ENCODE results near the gene ABCC5. TPM values are rescaled to one million over a fixed set of nuclear protein-coding genes. Genes with fewer than 3 reads are reported as not detected.

ABCC5 gene
- total RNA-seq, 1 experiment from 2014 or later, result 37.6 TPM

DNA sequence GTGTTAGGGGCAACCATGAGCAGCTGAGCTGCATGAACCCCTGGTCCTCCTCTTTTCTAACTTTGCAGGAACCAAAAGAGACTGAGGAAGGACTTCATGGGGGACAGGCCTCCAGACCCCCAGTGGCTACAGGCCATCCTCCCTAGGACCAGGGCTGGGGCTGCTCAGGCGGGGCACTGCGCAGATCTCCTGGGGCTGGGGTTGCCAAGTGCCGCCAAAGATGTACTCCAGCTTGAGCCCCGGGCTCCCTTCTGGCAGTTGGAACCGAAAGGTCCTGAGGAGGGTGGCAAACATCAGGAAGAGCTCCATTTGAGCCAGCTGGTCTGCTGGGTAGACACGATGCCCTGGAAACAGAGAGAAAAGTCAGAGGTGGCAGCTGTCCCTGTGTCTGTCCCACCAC lies 121.9 kb downstream of the ABCC5 start:
- Histone ChIP-seq H3T11ph (ENCODE audit: low read length) (no peak overlapping the region), H2BK120ac (ENCODE audit: low read depth, low read length, poor library complexity, severe bottlenecking) (no peak overlapping the region), H3K14ac (ENCODE audit: insufficient read depth, low read length) (no peak overlapping the region), H3K27ac (ENCODE audit: insufficient read length, low read depth, low read length) (no peak overlapping the region), H3K4me2 (ENCODE audit: insufficient read depth, insufficient read length, low read length) (no peak overlapping the region), H3K23me2 (ENCODE audit: insufficient read length, low read depth, low read length, poor library complexity, severe bottlenecking) (no peaks in the 10 kb centered on the region), H3K4me1 (ENCODE audit: insufficient read depth, low read length) (no peaks in the 10 kb centered on the region), H3K9me3 (ENCODE audit: control insufficient read depth, low read depth, low read length) (no peaks in the 10 kb centered on the region), H4K5ac (ENCODE audit: insufficient read length, low read depth, low read length) (no peak overlapping the region), H3K56ac (ENCODE audit: insufficient read length, low read depth, low read length) (no peak overlapping the region), H4K91ac (ENCODE audit: insufficient read length, low read depth, low read length) (no peak overlapping the region), H3K9ac (ENCODE audit: extremely low read depth, insufficient read length, low read length) (no peak overlapping the region), H3K4ac (ENCODE audit: low read depth, low read length) (no peak overlapping the region), H3K27me3 (ENCODE audit: insufficient read depth, low read length) (no peaks in the 10 kb centered on the region), H2BK15ac (ENCODE audit: low read depth, low read length) (no peak overlapping the region), H2BK20ac (ENCODE audit: low read depth, low read length, poor library complexity, severe bottlenecking) (no peak overlapping the region), H2AK5ac (ENCODE audit: insufficient read length, low read length) (no peak overlapping the region), H3K23ac (ENCODE audit: insufficient read length, low read depth, low read length) (no peak overlapping the region), H4K8ac (replicated peaks; ENCODE audit: insufficient read length, low read depth, low read length) (no peak overlapping the region), H2BK5ac (ENCODE audit: insufficient read length, low read length) (no peak overlapping the region), H3K79me1 (ENCODE audit: insufficient read depth, low read depth, low read length, poor library complexity, severe bottlenecking) (no peaks in the 10 kb centered on the region), H2AFZ (ENCODE audit: low read length) (no peak overlapping the region), H3K79me2 (ENCODE audit: insufficient read depth, low read length) (no peaks in the 10 kb centered on the region), H3K18ac (ENCODE audit: insufficient read length, low read depth, low read length) (no peak overlapping the region), H2BK12ac (ENCODE audit: insufficient read length, low read depth, low read length) (no peak overlapping the region), H4K20me1 (ENCODE audit: control insufficient read depth, insufficient read depth, insufficient read length) (no peaks in the 10 kb centered on the region)
- peaks cover 6% of the 10 kb centered on the region in 2 experiments for H3K4me1 Mint-ChIP-seq
- no CpG with 5 or more reads among the region's 6 CpGs for WGBS (ENCODE audit: extremely low coverage, insufficient read length, low lambda C conversion rate)
- peaks cover 5 to 6% of the 10 kb centered on the region in 2 experiments; a peak in 2 of 5 replicates for H3K9me3 Mint-ChIP-seq
- DNase-seq, result no peak
- H3K36me3 Mint-ChIP-seq (ENCODE audit: insufficient read depth in 1 of 3, low read depth in 3 of 3), result 0 out of 7 replicates have a peak, but pooled peaks cover 0 to 2% (median 0%) of the 10 kb centered on the region in 3 experiments
- H3K4me3 Mint-ChIP-seq, result no peak overlapping the region
- TF ChIP-seq, protein P1, sequence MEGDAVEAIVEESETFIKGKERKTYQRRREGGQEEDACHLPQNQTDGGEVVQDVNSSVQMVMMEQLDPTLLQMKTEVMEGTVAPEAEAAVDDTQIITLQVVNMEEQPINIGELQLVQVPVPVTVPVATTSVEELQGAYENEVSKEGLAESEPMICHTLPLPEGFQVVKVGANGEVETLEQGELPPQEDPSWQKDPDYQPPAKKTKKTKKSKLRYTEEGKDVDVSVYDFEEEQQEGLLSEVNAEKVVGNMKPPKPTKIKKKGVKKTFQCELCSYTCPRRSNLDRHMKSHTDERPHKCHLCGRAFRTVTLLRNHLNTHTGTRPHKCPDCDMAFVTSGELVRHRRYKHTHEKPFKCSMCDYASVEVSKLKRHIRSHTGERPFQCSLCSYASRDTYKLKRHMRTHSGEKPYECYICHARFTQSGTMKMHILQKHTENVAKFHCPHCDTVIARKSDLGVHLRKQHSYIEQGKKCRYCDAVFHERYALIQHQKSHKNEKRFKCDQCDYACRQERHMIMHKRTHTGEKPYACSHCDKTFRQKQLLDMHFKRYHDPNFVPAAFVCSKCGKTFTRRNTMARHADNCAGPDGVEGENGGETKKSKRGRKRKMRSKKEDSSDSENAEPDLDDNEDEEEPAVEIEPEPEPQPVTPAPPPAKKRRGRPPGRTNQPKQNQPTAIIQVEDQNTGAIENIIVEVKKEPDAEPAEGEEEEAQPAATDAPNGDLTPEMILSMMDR (conservative IDR thresholded peaks at IDR 0.05), result no peak
- no peak overlapping the region for H3K27ac Mint-ChIP-seq
- H3K27me3 Mint-ChIP-seq (ENCODE audit: low read depth), result peaks cover 4% of the 10 kb centered on the region; the same call in 1 of the 2 replicates
